Mucosa of rectum (tissue), 2 donors: ENCODE measurements around the gene ACYP2.

Experiments
- H3K27ac ChIP-seq, 2 donors: one replicate each; pipeline ENCODE4 v1.7.0; 2013; ENCODE audit warnings: inconsistent platforms in 2 of 2, low read depth in 2 of 2, low read length in 2 of 2
- H3K27me3 ChIP-seq, 2 donors: one replicate each; pipeline ENCODE4 v1.7.0; 2013; ENCODE audit warnings: low read length in 2 of 2; ENCODE audit not compliant: control insufficient read depth in 2 of 2, insufficient read depth in 2 of 2
- H3K36me3 ChIP-seq, 2 donors: one replicate each; pipeline ENCODE4 v1.7.0; 2013; ENCODE audit warnings: low read length in 2 of 2; ENCODE audit not compliant: control insufficient read depth in 2 of 2, insufficient read depth in 2 of 2
- H3K4me1 ChIP-seq, 2 donors: one replicate each; pipeline ENCODE4 v1.7.0; 2013; ENCODE audit warnings: low read length in 2 of 2, mild to moderate bottlenecking in 1 of 2; ENCODE audit not compliant: control insufficient read depth in 2 of 2, insufficient read depth in 2 of 2
- H3K4me3 ChIP-seq, 2 donors: one replicate each; pipeline ENCODE4 v1.7.0; 2013; ENCODE audit warnings: low read length in 2 of 2
- H3K9ac ChIP-seq, 2 donors: one replicate each; pipeline ENCODE4 v1.7.0; 2013; ENCODE audit warnings: low read length in 2 of 2, low read depth in 1 of 2, mild to moderate bottlenecking in 1 of 2
- H3K9me3 ChIP-seq, 2 donors: one replicate each; pipeline ENCODE4 v1.7.0; 2013; ENCODE audit warnings: low read length in 2 of 2; ENCODE audit not compliant: control insufficient read depth in 2 of 2
- donor health status: healthy.
- donor health status: Normal muscosa, but diverticular disease.

ACYP2 gene

DNA sequence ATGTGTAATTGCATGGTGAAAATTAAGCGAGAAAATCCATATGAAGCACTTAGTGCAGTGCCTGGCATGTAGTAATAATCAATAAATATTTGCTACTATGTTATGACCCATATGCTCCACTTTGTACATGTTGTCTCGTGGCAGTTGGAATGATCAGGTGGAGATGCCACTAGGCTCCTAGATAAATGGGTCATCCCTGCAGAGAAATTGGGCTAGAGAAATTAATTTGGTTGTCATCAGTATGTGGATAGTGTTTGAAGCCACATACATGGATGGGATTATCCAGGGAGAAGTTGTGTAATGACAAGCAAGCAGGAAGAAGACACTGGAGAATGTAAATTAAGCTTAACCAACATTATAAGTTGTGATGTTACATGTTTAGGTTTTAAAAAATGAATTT, 33.0 kb downstream of the ACYP2 start:
- Histone ChIP-seq H3K9me3 (no peaks in the 10 kb centered on the region), H3K27ac (no peak overlapping the region), H3K27me3 (no peaks in the 10 kb centered on the region), H3K36me3 (no peaks in the 10 kb centered on the region), H3K4me3 (no peak overlapping the region), H3K9ac (no peak overlapping the region), H3K4me1 (no peaks in the 10 kb centered on the region)

GRCh38 chr2:54149638-54150441, 34.4 kb downstream of the ACYP2 start:
- Histone ChIP-seq H3K27me3 (no peaks in the 10 kb centered on the region), H3K9me3 (no peaks in the 10 kb centered on the region), H3K4me3 (no peak overlapping the region), H3K9ac (no peak overlapping the region), H3K36me3 (no peaks in the 10 kb centered on the region), H3K27ac (no peak overlapping the region), H3K4me1 (no peaks in the 10 kb centered on the region)

DNA sequence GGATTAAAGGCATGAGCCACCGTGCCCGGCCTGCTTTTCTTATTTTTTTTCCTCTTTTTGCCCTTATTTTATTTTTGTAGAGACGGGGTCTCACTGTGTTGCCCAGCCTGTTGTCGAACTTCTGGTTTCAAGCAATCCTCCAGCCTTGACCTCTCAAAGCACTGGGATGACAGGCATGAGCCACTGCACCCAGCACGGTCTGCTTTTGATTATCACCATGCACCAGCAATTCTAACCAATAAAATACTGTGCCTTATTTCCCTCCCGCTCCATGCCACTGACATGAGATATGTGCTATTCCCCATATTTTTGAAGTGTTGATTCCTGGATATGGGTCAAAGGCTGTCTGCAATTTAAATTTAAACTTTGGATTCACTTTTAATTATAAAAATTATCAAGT, 42.9 kb downstream of the ACYP2 start:
- Histone ChIP-seq H3K4me3 (no peak overlapping the region), H3K9ac (no peak overlapping the region), H3K9me3 (no peaks in the 10 kb centered on the region), H3K27ac (no peak overlapping the region), H3K36me3 (no peaks in the 10 kb centered on the region), H3K4me1 (no peaks in the 10 kb centered on the region), H3K27me3 (no peaks in the 10 kb centered on the region)

DNA sequence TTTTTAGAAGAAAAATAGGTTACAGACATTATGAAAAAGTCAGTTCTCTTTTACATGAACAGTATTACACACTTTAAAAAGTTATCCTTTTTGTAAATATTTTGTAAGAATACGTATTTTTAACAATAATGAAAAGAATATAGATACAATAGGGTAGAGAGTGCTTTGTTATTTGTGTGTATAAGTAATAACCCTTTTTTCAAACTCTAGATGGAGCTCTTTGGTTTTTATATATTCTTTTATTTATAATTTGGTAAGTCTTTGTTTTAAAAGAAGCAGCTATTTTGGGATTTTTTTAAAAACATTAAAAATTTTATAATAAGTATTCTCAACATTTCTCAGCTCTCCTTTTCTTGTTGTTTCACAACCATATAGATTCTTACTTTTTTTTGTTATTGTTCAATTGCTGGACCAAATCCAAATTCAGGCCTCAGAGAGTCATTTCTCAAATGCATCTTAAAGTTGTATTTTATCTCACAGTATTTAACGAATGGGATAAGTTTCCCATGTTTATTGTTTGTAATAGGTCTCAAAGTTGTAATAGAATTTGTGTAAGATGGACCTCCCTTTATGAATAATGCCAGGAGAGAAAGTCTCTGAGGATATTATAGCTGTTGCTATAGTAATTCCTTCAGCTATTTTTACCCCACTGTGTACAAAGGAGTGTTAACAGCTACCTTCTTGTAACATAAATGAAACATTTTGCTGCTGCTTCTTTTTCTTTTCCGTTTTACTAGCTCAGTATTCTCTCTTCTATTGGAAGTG, 46.4 kb downstream of the ACYP2 start:
- no peaks in the 10 kb centered on the region for H3K36me3 ChIP-seq
- H3K27ac ChIP-seq, result no peak overlapping the region

GRCh38 chr2:54164106-54164505, 48.7 kb downstream of the ACYP2 start:
- H3K27me3 ChIP-seq, result no peaks in the 10 kb centered on the region
- no peak overlapping the region for H3K9ac ChIP-seq
- H3K4me3 ChIP-seq, result no peak overlapping the region
- no peaks in the 10 kb centered on the region for H3K9me3 ChIP-seq
- no peaks in the 10 kb centered on the region for H3K4me1 ChIP-seq
- H3K36me3 ChIP-seq, result no peaks in the 10 kb centered on the region
- no peak overlapping the region for H3K27ac ChIP-seq

More for the DNA sequence above, 46.4 kb downstream of the ACYP2 start:
- Histone ChIP-seq H3K27me3 (no peaks in the 10 kb centered on the region), H3K4me1 (no peaks in the 10 kb centered on the region), H3K4me3 (no peak overlapping the region), H3K9me3 (no peaks in the 10 kb centered on the region), H3K9ac (no peak overlapping the region)

DNA sequence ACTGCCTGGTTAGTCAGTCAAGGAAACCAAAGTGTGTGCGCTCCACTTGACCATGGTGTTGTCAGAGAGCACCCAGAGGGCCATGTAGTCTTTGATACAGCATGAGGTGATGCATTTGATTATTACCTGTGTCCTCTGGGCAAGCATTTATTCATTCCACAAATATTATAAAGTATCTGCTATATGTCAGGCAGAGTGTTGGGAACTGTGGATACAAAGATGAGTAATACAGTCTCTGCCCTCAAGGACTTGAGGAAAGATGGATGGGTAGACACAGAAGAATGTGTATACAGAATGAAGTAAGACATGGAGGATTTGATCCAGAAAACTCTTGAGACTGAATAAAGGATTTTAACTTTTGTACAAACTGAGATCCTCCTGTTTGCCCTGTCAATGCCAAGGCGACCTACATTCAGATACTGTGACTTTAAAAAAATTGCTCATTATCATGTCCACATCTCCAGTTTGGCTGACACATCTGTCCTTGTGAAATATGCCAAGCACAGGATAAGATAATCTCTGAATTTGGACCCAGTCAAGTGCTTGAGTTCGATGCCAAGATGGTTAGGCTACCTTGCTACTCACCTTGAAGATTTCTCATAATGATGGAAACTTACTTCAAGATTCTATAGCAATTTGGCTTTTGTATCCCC, 50.8 kb downstream of the ACYP2 start:
- H3K36me3 ChIP-seq, result no peaks in the 10 kb centered on the region
- no peak overlapping the region for H3K4me3 ChIP-seq
- no peaks in the 10 kb centered on the region for H3K4me1 ChIP-seq
- H3K27ac ChIP-seq, result no peak overlapping the region
- H3K27me3 ChIP-seq, result no peaks in the 10 kb centered on the region
- no peaks in the 10 kb centered on the region for H3K9me3 ChIP-seq
- no peak overlapping the region for H3K9ac ChIP-seq

- no peaks in the 10 kb centered on the region for H3K27me3 ChIP-seq
- no peak overlapping the region for H3K4me3 ChIP-seq
- H3K4me1 ChIP-seq, result no peaks in the 10 kb centered on the region
- peaks cover 0 to 3% of the 10 kb centered on the region in 2 donors for H3K36me3 ChIP-seq
- no peak overlapping the region for H3K9ac ChIP-seq
- H3K27ac ChIP-seq, result no peak overlapping the region
- no peaks in the 10 kb centered on the region for H3K9me3 ChIP-seq
Measured at GRCh38 chr2:54176577-54176976, 61.2 kb downstream of the ACYP2 start.

DNA sequence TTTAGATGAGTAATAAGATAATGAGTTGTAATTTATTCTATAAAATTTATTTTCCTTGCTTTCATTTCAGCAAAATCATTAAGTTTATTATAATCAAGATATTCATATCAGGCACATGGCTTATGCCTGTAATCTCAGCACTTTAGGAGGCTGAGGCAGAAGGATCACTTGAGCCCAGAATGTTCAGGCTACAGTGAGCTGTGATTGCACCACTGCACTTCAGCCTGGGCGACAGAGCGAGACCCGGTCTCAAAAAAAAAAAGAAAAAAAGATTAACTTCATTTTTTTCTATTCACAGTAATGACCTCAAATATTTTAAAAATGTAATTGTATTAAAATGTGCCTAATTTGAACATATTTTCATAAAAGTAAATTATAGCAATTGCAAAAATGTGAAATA, 67.9 kb downstream of the ACYP2 start:
- H3K27me3 ChIP-seq, result no peaks in the 10 kb centered on the region
- H3K9ac ChIP-seq, result no peak overlapping the region
- H3K9me3 ChIP-seq, result no peaks in the 10 kb centered on the region
- H3K4me3 ChIP-seq, result no peak overlapping the region
- no peak overlapping the region for H3K27ac ChIP-seq
- no peaks in the 10 kb centered on the region for H3K4me1 ChIP-seq
- no peaks in the 10 kb centered on the region for H3K36me3 ChIP-seq

DNA sequence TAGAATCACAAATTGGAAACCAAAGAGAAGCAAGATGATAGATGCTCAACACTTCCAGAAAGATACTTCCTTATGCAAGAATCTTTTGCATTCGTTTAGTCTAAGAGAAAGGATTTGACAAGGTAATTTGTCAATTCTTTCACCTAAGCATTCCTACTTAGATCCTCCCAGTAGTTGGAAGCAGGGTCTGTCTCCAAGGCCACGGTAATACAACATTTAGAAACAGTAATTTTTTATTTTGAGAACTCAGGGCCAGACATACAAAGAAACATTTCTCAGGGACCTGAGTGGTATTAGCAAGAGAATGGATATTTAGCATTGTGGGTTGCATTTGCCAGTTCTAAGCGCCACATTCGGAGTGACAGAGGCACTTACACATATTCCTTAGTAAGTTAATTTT, 68.6 kb downstream of the ACYP2 start:
- H3K27me3 ChIP-seq, result no peaks in the 10 kb centered on the region
- H3K9ac ChIP-seq, result no peak overlapping the region
- no peaks in the 10 kb centered on the region for H3K36me3 ChIP-seq
- no peak overlapping the region for H3K4me3 ChIP-seq
- H3K4me1 ChIP-seq, result no peaks in the 10 kb centered on the region
- H3K27ac ChIP-seq, result no peak overlapping the region
- H3K9me3 ChIP-seq, result no peaks in the 10 kb centered on the region

DNA sequence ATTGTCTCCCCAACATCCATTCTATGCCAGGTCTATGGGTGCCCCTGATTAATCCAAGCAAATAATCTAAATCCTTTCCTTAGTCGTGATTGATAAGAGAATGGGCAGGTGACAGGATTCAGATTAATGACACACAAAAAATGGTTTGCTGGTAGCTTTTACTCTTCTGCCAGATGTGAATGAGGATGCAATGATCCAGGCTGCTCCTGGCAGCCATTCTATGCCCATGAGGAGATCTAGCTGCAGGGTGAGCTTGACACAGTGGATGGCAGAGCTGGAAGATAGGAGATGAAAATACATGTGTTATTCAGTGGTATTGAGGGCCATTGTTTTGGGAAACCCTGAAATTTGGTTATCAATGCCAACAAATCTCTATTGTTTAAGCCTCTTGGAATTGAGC, 69.7 kb downstream of the ACYP2 start:
- no peaks in the 10 kb centered on the region for H3K4me1 ChIP-seq
- no peaks in the 10 kb centered on the region for H3K27me3 ChIP-seq
- no peaks in the 10 kb centered on the region for H3K9me3 ChIP-seq
- no peaks in the 10 kb centered on the region for H3K36me3 ChIP-seq
- no peak overlapping the region for H3K9ac ChIP-seq
- H3K4me3 ChIP-seq, result no peak overlapping the region
- no peak overlapping the region for H3K27ac ChIP-seq
